Daoy (cell line): ENCODE results near the gene CDH16. TPM values are rescaled to one million over a fixed set of nuclear protein-coding genes. Genes with fewer than 3 reads are reported as not detected.
"Not testable (repeated sequence)": the region's sequence is repeated elsewhere in the genome, so short reads cannot be mapped to it uniquely, and the experiment has no call there.

Source experiments
- DNase-seq: peaks from one replicate; pipeline ENCODE4 v3.0.0-alpha.2; 2015; ENCODE audit warnings: low read depth
- total RNA-seq: library from RNA; depleted of rRNA; stranded (reverse); fragments of >200 nt; shearing (Covaris generic); gene quantifications from 2 replicates; pipeline ENCODE4 v1.2.3, GENCODE V29; 2014

The CDH16 gene
- total RNA-seq, 1 experiment from 2014 or later, result not detected

DNA sequence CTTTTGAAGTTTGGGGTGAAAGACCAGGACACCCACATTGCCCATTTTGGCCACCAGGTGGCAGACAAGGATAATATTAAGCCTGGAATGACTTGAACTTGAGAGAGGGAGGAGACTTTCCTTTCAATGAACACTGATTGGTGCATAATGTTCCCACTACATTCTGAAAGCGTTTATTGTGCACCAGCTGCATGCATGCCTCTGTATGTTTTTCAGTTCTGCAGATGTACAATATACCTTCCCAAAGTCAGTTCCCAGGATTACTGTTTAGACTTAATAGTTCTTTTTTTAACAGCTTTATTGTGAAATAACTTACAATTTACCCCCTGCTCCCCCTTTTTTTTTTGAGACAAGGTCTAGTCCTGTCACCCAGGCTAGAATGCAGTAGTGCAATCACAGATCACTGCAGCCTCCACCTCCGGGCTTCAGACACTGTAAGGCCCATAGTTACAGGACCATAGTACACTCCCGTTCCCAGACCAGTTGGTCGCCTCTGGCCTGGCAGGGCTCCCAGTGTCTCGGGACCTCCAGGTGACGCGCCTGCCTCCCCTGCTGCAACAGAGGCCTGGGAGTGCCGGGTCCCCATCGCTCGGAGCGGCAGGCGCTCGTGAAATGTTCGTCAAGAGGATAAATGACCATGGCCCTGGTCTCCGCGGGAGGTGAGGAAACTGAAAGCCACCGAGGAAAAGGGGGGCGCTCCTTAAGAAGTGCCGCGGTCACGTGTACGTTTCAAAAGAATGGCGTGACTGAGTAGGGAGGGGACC, 28.8 kb upstream of the CDH16 start:
- peak; percentile 76 for DNase-seq

DNA sequence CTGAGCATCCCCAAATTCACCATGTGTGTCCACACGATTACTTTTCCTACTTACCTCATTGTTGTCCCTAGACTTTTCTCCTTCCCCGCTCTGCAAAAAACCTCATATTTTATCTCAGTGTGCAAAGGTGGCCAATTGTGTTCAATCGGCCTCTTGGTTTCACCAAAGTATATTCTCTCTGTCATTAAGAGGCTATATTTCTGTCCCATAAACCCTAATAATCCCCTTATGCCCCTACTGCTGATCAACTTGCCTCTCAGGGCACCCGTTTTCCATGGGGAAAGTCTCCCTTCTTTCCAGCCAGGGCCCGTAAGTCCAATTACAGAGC, 28.3 kb upstream of the CDH16 start:
- no peak for DNase-seq

DNA sequence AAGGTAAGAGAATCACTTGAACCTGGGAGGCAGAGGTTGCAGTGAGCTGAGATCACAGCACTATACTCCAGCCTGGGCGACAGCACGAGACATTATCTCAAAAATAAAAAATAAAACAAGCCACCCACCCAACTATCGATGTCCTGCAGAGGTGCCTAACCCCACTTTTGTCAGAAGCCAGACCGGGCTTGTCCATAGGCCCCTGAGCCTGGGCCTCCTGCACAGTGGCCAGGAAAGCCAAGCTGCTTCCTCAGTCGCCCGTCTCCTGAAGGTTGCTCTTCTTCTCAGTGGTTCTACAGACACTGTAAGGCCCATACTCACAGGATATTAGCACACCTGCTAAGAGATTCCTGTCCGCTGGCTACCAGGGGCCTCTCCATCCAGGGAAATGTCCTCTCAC, 27.9 kb upstream of the CDH16 start:
- DNase-seq, result no peak

GRCh38 chr16:66945939-66946338, 27.3 kb upstream of the CDH16 start:
- DNase-seq, result no peak

DNA sequence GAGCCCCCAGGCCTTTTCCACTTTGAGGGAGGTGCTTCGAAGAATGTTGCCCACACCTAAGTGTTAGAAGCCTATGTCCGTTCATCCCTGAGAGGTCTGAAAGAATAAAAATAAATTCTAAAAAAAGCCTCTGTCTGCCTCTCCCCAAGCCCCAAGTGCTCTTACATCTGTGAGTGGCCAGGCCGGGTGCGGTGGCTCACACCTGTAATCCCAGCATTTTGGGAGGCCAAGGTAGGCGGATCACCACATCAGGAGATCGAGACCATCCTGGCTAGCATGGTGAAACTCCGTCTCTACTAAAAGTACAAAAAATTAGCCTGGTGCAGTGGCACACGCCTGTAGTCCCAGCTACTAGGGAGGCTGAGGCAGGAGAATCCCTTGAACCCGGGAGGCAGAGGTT, 26.3 kb upstream of the CDH16 start:
- DNase-seq, result not testable (repeated sequence)

DNA sequence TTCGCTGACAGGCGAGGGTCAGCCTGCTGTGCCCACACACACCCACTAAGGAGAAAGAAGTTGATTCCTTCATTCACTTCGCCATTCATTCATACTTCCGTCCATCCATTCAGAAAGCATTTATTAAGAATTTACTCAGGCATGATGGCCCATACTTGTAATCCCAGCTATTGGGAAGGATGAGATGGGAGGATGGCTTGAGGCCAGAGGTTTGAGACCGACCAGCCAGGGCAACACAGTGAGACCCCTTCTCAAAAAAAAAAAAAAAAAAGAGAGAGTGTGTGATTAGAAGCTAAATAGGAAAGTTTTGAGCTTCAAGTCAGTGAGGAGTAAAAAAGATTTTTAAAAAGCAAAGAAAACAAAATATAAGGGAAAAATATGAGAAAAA, 25.4 kb upstream of the CDH16 start:
- DNase-seq, result no peak

DNA sequence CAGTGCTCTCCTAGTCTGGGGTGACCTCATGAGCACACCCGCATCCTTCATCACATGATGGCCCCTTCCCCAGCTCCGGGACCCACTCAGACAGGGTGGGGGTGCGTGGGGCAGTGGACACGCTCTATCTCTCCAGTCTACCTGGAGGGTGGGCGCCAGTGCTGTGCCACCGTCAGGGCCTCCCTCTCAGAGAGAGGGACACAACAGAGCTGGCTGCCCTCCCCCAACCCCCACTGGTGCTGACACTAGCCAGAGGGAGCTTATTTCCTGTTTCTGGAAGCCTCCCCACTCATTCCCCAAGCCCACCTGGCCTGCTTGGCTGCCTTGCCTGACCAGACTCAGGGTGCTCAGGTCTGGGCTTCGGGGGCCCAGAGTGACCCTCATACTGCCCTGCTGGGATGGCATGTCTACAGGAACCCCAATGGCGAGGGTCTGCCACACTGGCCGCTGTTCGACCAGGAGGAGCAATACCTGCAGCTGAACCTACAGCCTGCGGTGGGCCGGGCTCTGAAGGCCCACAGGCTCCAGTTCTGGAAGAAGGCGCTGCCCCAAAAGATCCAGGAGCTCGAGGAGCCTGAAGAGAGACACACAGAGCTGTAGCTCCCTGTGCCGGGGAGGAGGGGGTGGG, 24.9 kb upstream of the CDH16 start:
- DNase-seq, result no peak

GRCh38 chr16:66942981-66943380, 24.3 kb upstream of the CDH16 start:
- no peak for DNase-seq

DNA sequence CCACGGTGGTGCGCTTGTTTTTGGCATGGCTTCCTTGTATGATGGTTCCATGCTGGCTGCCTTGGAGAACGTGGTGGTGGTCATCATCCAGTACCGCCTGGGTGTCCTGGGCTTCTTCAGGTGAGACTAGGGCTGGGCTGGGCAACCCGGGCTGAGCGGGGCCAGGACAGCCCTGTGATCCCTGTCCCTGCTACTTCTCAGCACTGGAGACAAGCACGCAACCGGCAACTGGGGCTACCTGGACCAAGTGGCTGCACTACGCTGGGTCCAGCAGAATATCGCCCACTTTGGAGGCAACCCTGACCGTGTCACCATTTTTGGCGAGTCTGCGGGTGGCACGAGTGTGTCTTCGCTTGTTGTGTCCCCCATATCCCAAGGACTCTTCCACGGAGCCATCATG, 21.6 kb upstream of the CDH16 start:
- DNase-seq, result no peak

GRCh38 chr16:66939366-66939765, 20.7 kb upstream of the CDH16 start:
- no peak for DNase-seq

DNA sequence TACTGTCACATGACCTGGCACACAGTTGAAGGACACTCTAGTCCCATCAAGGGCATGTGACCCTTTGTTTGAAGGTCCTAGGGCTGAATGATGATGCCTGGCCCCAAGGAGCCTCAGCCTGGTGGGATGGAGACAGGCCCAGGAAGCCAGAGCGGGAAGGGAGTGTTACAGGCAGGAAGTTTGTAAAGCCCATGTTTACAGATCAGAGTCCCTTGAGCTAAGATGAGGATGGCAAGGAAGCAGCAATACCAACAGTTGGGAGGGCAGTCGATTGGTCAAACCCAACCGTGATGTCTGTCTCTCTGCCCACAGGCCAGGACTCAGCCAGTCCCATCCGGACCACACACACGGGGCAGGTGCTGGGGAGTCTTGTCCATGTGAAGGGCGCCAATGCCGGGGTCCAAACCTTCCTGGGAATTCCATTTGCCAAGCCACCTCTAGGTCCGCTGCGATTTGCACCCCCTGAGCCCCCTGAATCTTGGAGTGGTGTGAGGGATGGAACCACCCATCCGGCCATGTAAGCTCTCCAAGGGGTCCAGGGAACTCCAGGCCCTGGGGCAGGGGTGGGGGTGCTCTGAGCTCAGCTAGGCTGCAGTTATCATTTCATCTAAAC, 19.1 kb upstream of the CDH16 start:
- DNase-seq, result no peak

GRCh38 chr16:66936889-66937554, 18.3 kb upstream of the CDH16 start:
- DNase-seq, result no peak

GRCh38 chr16:66936462-66936861, 17.8 kb upstream of the CDH16 start:
- DNase-seq, result no peak

DNA sequence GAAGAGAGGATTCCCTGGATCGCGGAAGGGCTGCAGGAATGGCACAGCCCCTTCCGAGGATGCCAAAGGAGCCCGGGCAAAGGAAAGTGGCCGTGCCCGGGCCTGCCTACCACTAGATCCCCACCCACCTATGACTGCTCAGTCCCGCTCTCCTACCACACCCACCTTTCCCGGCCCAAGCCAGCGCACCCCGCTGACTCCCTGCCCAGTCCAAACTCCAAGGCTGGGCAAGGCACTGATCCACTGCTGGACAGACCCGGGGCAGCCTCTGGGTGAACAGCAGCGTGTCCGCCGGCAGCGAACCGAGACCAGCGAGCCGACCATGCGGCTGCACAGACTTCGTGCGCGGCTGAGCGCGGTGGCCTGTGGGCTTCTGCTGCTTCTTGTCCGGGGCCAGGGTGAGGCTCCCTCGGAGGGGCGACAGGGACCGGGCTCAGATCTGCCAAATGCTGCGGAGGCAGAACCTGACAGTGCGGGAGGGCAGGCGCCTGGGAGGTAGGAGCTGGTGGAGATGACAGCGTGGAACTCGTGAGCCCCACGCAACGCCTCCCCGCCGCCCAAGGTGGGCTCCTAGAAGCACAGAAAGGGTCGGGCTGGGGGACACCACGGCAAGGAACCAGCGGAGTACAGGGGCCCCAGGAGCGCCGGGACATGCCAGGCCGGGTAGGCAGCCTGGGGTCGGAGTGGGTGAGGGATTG, 16.8 kb upstream of the CDH16 start, which contains the start of gene CES2:
Gene CES2 (plus strand): TSS at position 203 of the 698 bp plus-strand sequence. CDS start 120 bp downstream, at position 323.
- peak; percentile 41 for DNase-seq

DNA sequence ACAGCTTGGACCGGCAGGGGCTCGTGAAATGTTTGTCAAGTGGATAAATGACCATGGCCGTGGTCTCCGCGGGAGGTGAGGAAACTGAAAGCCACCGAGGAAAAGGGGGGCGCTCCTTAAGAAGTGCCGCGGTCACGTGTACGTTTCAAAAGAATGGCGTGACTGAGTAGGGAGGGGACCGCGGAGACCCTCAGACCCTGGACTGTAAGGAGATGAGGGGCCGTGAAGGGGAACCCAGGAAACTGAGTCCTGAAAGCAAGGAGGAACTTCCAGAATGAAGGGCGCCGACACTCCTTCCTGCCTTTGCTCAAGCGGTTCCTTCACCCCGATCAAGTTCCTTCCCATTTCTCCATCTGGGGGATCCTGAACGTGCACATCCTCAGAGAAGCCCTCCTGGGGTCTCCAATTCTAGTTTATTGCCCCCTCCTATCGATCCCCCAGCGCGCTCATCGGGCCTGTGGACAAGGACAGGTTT, 16.2 kb upstream of the CDH16 start:
- not testable (repeated sequence) for DNase-seq

- peak; percentile 89 for DNase-seq
These were observed 15.6 kb upstream of the CDH16 start, which contains the start of gene CIAO2B for GRCh38 chr16:66934138-66934838. CIAO2B (minus strand) TSS chr16:66934402; CDS start chr16:66934364, 38 bp downstream.

GRCh38 chr16:66933776-66934137, 15.1 kb upstream of the CDH16 start:
- no peak for DNase-seq

GRCh38 chr16:66932076-66932475, 13.4 kb upstream of the CDH16 start:
- no peak for DNase-seq

DNA sequence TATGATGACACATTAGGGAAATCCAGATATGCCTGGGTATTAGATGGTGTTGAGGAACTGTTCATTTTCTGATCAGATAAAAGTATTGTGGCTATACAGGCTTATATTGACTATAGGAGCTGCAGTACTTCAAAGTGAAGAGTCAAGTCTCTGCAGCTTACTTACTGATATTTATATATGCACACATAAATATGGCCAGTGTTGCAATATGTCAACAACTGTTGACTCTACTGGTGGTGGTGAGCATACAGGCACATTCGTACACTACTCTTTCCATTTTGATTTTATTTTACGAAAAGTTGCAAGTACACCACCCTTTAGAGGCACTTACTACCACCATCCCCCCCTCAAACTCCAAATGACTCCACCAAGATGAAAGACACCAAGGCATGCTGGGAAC, 13.0 kb upstream of the CDH16 start:
- DNase-seq, result no peak

- DNase-seq, result peak; percentile 72
These were observed 11.5 kb upstream of the CDH16 start for GRCh38 chr16:66930189-66930588.
